ENCODE measurements around the gene COA1.

COA1 gene

DNA sequence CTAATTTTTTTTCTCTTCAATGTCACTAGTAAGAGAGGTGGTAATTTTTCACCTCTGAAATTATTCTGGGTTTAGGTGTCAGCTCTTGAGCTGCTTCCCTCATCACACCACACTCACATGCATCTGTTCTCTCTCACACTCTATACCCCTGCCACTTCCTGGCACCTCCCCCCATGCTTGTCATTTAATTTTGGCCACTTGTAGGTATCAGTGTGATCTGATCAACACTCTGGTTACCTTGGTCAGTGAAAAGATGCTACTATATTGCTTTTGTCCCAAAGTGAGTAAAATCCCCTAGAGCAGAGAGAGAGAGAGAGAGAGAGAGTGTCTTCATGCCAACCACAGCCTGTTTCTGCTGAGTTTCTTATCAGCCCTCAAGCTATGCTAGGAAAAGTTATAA, 103.9 kb downstream of the COA1 start:
- Histone ChIP-seq H3K9ac (no peak overlapping the region), H2AFZ (no peak overlapping the region), H3K27me3 (ENCODE audit: control insufficient read depth, insufficient read depth, low read length) (no peaks in the 10 kb centered on the region), H3K27ac (no peak overlapping the region), H3K4me2 (ENCODE audit: low read length) (no peak overlapping the region), H3K79me2 (no peaks in the 10 kb centered on the region), H3K36me3 (ENCODE audit: control insufficient read depth, insufficient read depth, low read length) (no peaks in the 10 kb centered on the region), H3K4me3 (ENCODE audit: low read depth, low read length) (no peak overlapping the region), H3K4me1 (no peaks in the 10 kb centered on the region), H3K9me3 (ENCODE audit: control insufficient read depth, low read length) (no peaks in the 10 kb centered on the region)
- TF ChIP-seq CTCF (IDR thresholded peaks at IDR 0.05), result no peak

GRCh38 chr7:43624156-43624555, 105.2 kb downstream of the COA1 start:
- Histone ChIP-seq H3K4me1 (no peaks in the 10 kb centered on the region), H2AFZ (no peak overlapping the region), H3K9me3 (ENCODE audit: control insufficient read depth, low read length) (no peaks in the 10 kb centered on the region), H3K36me3 (ENCODE audit: control insufficient read depth, insufficient read depth, low read length) (no peaks in the 10 kb centered on the region), H3K9ac (no peak overlapping the region), H3K79me2 (no peaks in the 10 kb centered on the region), H3K27ac (no peak overlapping the region), H3K27me3 (ENCODE audit: control insufficient read depth, insufficient read depth, low read length) (no peaks in the 10 kb centered on the region), H3K4me2 (ENCODE audit: low read length) (no peak overlapping the region), H3K4me3 (ENCODE audit: low read depth, low read length) (no peak overlapping the region)
- no peak for TF ChIP-seq CTCF (IDR thresholded peaks at IDR 0.05)

GRCh38 chr7:43621729-43622448, 107.4 kb downstream of the COA1 start:
- Histone ChIP-seq H3K27me3 (ENCODE audit: control insufficient read depth, insufficient read depth, low read length) (no peaks in the 10 kb centered on the region), H3K79me2 (no peaks in the 10 kb centered on the region), H3K4me1 (no peaks in the 10 kb centered on the region), H3K9me3 (ENCODE audit: control insufficient read depth, low read length) (no peaks in the 10 kb centered on the region), H3K27ac (no peak overlapping the region), H3K36me3 (ENCODE audit: control insufficient read depth, insufficient read depth, low read length) (no peaks in the 10 kb centered on the region), H2AFZ (no peak overlapping the region), H3K9ac (no peak overlapping the region), H3K4me3 (ENCODE audit: low read depth, low read length) (no peak overlapping the region), H3K4me2 (ENCODE audit: low read length) (no peak overlapping the region)
- TF ChIP-seq CTCF (IDR thresholded peaks at IDR 0.05), result no peak

DNA sequence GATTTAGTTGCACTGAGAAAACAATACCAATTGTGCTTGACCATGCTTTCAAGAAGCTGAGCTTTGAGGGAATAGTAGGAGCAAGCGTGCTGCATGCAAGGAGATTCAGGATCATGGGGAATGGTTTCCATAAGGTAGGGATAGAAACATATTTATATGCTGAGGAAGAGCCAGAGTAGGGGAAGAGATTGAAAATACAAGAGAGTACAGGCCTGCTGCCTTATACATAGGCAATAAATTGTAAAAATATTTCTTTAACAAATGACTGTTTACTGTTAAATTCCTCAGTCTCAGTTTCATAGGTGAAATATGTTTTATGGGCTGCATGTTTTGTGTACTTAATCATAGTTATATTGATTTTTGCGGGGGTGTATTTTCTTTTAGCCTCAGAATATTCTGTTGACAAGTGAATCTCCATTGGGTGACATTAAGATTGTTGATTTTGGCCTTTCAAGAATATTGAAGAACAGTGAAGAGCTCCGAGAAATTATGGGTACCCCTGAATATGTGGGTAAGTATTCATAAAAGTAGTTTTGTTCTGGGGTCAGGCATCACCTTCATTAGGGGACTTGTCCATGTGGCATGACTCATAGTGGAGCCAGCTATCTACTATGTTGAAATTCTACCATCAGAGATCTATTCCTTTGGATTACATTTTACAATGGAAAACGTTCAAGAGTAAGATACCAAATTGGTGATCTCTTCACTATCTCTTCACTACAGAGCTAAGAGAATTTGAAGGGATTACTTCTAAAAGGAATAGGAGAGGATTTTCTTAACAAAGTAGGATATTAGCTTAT, 109.9 kb downstream of the COA1 start:
- Histone ChIP-seq H3K27me3 (ENCODE audit: control insufficient read depth, insufficient read depth, low read length) (no peaks in the 10 kb centered on the region), H3K9me3 (ENCODE audit: control insufficient read depth, low read length) (no peaks in the 10 kb centered on the region), H3K79me2 (no peaks in the 10 kb centered on the region), H3K4me1 (no peaks in the 10 kb centered on the region), H3K9ac (no peak overlapping the region), H3K27ac (no peak overlapping the region), H2AFZ (no peak overlapping the region), H3K4me3 (ENCODE audit: low read depth, low read length) (no peak overlapping the region), H3K36me3 (ENCODE audit: control insufficient read depth, insufficient read depth, low read length) (no peaks in the 10 kb centered on the region), H3K4me2 (ENCODE audit: low read length) (no peak overlapping the region)
- TF ChIP-seq CTCF (IDR thresholded peaks at IDR 0.05), result no peak

Measured in parathyroid adenoma (tissue), 2 donors.